ENCODE results near the gene TAL2.

GRCh38 chr9:105702207-105702606 is 40.0 kb downstream of the TAL2 start:
- TF ChIP-seq CTCF (IDR thresholded peaks at IDR 0.05 in 2 of 3, conservative IDR thresholded peaks at IDR 0.05 in 1 of 3; ENCODE audit: insufficient read depth in 2 of 3, low read depth in 1 of 3, low read length in 3 of 3) (no peak), NR1H2 (CRISPR knock-in tag; IDR thresholded peaks at IDR 0.05) (no peak), ZBTB40 (IDR thresholded peaks at IDR 0.05) (no peak), ZBTB40 (CRISPR knock-in tag; IDR thresholded peaks at IDR 0.05) (no peak)

Measured in K562 (cell line).